GM20000 (cell line): ENCODE data around the gene ALDH3A1.
A peak's percentile ranks its signal among the peaks of the same experiment; 100 is the strongest.
"Not testable (repeated sequence)": the region's sequence is repeated elsewhere in the genome, so short reads cannot be mapped to it uniquely, and the experiment has no call there.

ENCODE experiments used
- DNase-seq: peaks from one replicate; pipeline ENCODE4 v3.0.0; 2012; ENCODE audit warnings: low spot score
- CTCF ChIP-seq: IDR thresholded peaks from 2 replicates; pipeline ENCODE4 v1.5.1; 2012; ENCODE audit warnings: mild to moderate bottlenecking, control low read depth; ENCODE audit errors: extremely low read depth, missing control alignments

The ALDH3A1 gene

GRCh38 chr17:19766421-19767270 lies 18.5 kb upstream of the ALDH3A1 start:
- TF ChIP-seq CTCF: peak; percentile 94
- DNase-seq: peak; percentile 81

- TF ChIP-seq CTCF: no peak
- DNase-seq: no peak
These were observed 17.9 kb upstream of the ALDH3A1 start for GRCh38 chr17:19766016-19766415.

GRCh38 chr17:19763991-19764390 lies 15.9 kb upstream of the ALDH3A1 start:
- not testable (repeated sequence) for DNase-seq

GRCh38 chr17:19763416-19763815 lies 15.3 kb upstream of the ALDH3A1 start:
- TF ChIP-seq CTCF: no peak
- DNase-seq: no peak

GRCh38 chr17:19762515-19762961 lies 14.4 kb upstream of the ALDH3A1 start:
- peak; percentile 63 for TF ChIP-seq CTCF
- DNase-seq: peak; percentile 72

- no peak for DNase-seq
- no peak for TF ChIP-seq CTCF
These were observed 12.6 kb upstream of the ALDH3A1 start for GRCh38 chr17:19760746-19761145.

GRCh38 chr17:19759568-19760549 lies 11.8 kb upstream of the ALDH3A1 start:
- DNase-seq: no peak
- no peak for TF ChIP-seq CTCF
